ENCODE data around the gene NALCN. TPM values are rescaled to one million over a fixed set of nuclear protein-coding genes. Genes with fewer than 3 reads are reported as not detected.
A peak's percentile ranks its signal among the peaks of the same experiment; 100 is the strongest.

Gene NALCN
- total RNA-seq, 1 experiment from 2014 or later: 8.5 TPM

DNA sequence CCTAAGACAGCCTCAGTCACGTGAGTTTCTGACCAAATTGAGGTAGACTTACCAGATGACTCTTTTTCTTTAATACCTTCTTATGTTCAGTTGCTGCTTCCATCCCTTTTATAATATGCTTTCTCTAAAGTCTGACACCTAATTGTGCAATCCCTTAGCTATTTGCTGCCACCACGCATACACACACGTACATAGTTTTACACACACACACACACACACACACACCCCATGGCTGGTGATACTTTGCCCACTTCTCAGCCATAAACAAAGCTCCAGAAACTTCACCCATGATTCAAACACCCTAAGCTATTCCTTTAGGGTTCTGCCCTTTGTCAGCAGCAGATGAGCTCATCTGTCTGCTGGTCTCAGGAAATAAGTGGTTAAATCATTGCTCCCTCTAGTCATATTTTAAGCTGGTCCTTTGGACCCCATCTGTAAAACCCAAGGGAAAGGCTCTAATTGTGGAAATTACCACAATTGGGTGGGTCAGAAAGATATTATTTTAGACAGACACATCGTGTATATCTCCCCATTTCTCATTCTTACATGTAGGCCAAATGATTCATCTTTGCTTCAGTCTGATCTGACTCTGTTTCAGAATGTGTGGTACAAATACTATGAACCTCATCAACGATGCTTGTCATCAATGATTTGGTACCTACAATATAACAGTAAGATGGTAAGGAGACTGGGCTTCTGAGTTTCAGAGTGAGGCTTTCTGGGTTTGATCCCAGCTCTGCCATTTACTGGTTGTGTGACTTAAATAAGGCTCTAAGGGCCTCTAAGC, 69.2 kb downstream of the NALCN start:
- TF ChIP-seq, protein P1, sequence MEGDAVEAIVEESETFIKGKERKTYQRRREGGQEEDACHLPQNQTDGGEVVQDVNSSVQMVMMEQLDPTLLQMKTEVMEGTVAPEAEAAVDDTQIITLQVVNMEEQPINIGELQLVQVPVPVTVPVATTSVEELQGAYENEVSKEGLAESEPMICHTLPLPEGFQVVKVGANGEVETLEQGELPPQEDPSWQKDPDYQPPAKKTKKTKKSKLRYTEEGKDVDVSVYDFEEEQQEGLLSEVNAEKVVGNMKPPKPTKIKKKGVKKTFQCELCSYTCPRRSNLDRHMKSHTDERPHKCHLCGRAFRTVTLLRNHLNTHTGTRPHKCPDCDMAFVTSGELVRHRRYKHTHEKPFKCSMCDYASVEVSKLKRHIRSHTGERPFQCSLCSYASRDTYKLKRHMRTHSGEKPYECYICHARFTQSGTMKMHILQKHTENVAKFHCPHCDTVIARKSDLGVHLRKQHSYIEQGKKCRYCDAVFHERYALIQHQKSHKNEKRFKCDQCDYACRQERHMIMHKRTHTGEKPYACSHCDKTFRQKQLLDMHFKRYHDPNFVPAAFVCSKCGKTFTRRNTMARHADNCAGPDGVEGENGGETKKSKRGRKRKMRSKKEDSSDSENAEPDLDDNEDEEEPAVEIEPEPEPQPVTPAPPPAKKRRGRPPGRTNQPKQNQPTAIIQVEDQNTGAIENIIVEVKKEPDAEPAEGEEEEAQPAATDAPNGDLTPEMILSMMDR (IDR thresholded peaks at IDR 0.05; ENCODE audit: unreplicated experiment): no peak
- ChIA-PET POLR2A (no interaction called here), CTCF (interaction anchor here (0.7 kb wide), 1 partner anchor 192 kb away, joined by 3 read pairs; no protein-coding TSS in a partner anchor)
- DNase-seq (ENCODE audit: unreplicated experiment): no peak
- intact Hi-C loops (cut with micrococcal nuclease): no loop called here
- Mint-ChIP-seq H3K27ac (ENCODE audit: low read depth, unreplicated experiment) (peak overlapping the region; percentile 10), H3K4me3 (ENCODE audit: unreplicated experiment) (no peak overlapping the region), H3K9me3 (ENCODE audit: unreplicated experiment) (no peaks in the 10 kb centered on the region), H3K36me3 (ENCODE audit: insufficient read depth, unreplicated experiment) (no peaks in the 10 kb centered on the region), H3K4me1 (ENCODE audit: insufficient read depth, unreplicated experiment) (peaks cover 4% of the 10 kb centered on the region), H3K27me3 (ENCODE audit: insufficient read depth, unreplicated experiment) (no peaks in the 10 kb centered on the region)
- no TSS peak for BruUV-seq (replicated peaks)

DNA sequence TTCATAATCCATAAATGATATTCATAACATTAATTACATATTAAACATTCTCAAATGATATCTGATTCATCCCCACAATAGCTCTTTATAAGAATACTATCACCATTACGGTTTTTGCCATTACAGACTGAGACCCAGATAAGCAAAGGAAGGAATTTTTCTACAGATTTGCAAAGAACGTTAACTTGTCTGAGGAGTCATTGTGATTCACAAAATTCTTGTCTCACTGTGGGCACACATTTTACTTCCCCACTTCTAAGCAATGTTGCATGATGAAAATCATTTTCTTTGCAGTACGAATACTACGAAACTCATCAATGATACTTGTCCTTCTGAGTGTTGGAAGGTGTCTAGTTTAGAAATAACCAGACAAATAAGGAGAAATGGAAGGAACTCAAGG, 70.1 kb downstream of the NALCN start:
- no peak for DNase-seq (ENCODE audit: unreplicated experiment)
- Mint-ChIP-seq H3K4me1 (ENCODE audit: insufficient read depth, unreplicated experiment) (peaks cover 8% of the 10 kb centered on the region), H3K27ac (ENCODE audit: low read depth, unreplicated experiment) (no peak overlapping the region), H3K4me3 (ENCODE audit: unreplicated experiment) (no peak overlapping the region), H3K27me3 (ENCODE audit: insufficient read depth, unreplicated experiment) (no peaks in the 10 kb centered on the region), H3K36me3 (ENCODE audit: insufficient read depth, unreplicated experiment) (no peaks in the 10 kb centered on the region), H3K9me3 (ENCODE audit: unreplicated experiment) (no peaks in the 10 kb centered on the region)
- TF ChIP-seq, protein P1 (IDR thresholded peaks at IDR 0.05; ENCODE audit: unreplicated experiment): no peak
- ChIA-PET POLR2A (no interaction called here), CTCF (interaction anchor here (0.7 kb wide), 1 partner anchor 191 kb away, joined by 3 read pairs; no protein-coding TSS in a partner anchor)
- intact Hi-C loops (cut with micrococcal nuclease): no loop called here
- BruUV-seq (replicated peaks): no TSS peak

DNA sequence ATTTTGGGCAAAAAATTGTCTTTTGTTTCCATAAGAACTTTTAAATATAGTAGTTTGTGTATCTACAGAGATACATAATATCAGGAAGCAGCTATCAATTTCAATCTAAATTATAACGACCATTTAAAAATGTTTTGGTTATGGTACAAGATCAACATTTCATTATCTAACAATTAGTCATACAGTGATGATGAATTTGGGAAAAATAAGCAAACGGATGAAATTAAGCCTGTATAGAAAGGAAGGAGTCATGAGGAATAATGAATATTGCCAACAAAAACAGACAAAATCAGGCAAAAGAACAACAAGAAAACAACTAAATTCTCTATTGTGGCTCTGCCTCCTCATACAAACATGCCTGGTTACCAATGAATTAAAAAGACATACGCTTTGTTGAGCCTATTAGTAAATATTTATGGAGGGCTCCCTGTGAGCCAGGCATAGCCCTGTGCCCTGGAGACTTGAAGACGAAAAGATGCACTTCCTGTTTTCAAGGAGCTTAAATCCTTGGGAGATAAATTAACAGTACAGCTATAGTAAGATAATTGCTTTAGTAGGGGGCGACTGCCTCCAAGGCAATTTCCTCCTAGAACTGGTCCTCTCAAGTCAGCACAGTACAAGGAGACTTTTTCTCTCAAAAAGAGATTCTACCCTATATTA, 73.0 kb downstream of the NALCN start:
- H3K36me3 Mint-ChIP-seq (ENCODE audit: insufficient read depth, unreplicated experiment): peaks cover 6% of the 10 kb centered on the region
- H3K4me3 Mint-ChIP-seq (ENCODE audit: unreplicated experiment): no peak overlapping the region
- no TSS peak for BruUV-seq (replicated peaks)
- DNase-seq (ENCODE audit: unreplicated experiment): peak; percentile 4
- TF ChIP-seq, protein P1 (IDR thresholded peaks at IDR 0.05; ENCODE audit: unreplicated experiment): no peak
- no peaks in the 10 kb centered on the region for H3K9me3 Mint-ChIP-seq (ENCODE audit: unreplicated experiment)
- CTCF ChIA-PET: interaction anchor here (0.7 to 0.9 kb wide), 3 partner anchors 15 to 292 kb away, joined by 3 to 4 read pairs (median 3); no protein-coding TSS in a partner anchor
- peaks cover 9% of the 10 kb centered on the region for H3K4me1 Mint-ChIP-seq (ENCODE audit: insufficient read depth, unreplicated experiment)
- H3K27me3 Mint-ChIP-seq (ENCODE audit: insufficient read depth, unreplicated experiment): no peaks in the 10 kb centered on the region
- POLR2A ChIA-PET: no interaction called here
- intact Hi-C loops (cut with micrococcal nuclease): no loop called here
- H3K27ac Mint-ChIP-seq (ENCODE audit: low read depth, unreplicated experiment): no peak overlapping the region

DNA sequence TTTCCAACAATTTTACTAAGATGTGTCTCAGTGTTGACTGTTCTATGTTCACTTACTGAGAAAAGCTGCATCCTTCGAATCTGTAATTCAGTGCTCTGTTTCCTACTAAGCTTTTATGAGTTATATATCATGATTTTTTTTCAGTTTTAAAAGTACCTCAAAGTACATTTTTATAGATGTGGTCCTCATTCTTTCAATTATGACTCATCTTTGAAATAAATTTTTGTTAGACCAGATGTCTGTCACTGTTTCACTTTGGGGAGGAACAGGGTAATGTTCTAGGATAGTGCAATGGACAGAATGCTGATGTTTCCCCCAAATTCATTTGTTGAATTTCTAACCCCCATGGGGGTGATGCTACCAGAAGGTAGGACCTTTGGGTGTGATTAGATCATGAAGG, 74.8 kb downstream of the NALCN start:
- TF ChIP-seq, protein P1 (IDR thresholded peaks at IDR 0.05; ENCODE audit: unreplicated experiment): no peak
- no TSS peak for BruUV-seq (replicated peaks)
- Mint-ChIP-seq H3K4me3 (ENCODE audit: unreplicated experiment) (no peak overlapping the region), H3K9me3 (ENCODE audit: unreplicated experiment) (no peaks in the 10 kb centered on the region), H3K27ac (ENCODE audit: low read depth, unreplicated experiment) (no peak overlapping the region), H3K4me1 (ENCODE audit: insufficient read depth, unreplicated experiment) (peaks cover 9% of the 10 kb centered on the region), H3K36me3 (ENCODE audit: insufficient read depth, unreplicated experiment) (peaks cover 6% of the 10 kb centered on the region), H3K27me3 (ENCODE audit: insufficient read depth, unreplicated experiment) (no peaks in the 10 kb centered on the region)
- ChIA-PET POLR2A (interaction anchor here (1.1 kb wide), 1 partner anchor 64 kb away, joined by 3 read pairs; no protein-coding TSS in a partner anchor), CTCF (interaction anchor here (1.1 kb wide), 1 partner anchor 11 kb away, joined by 4 read pairs; no protein-coding TSS in a partner anchor)
- no peak for DNase-seq (ENCODE audit: unreplicated experiment)
- intact Hi-C loops (cut with micrococcal nuclease): no loop called here
